ENCODE results near the gene TMEM101. TPM values are rescaled to one million over a fixed set of nuclear protein-coding genes. Genes with fewer than 3 reads are reported as not detected.

TMEM101 gene
- total and polyA plus RNA-seq, 2 of the 13 experiments (the other 11 are each of a cell fraction or from before 2014, with no cell fraction given), result 72.0 to 100 TPM

DNA sequence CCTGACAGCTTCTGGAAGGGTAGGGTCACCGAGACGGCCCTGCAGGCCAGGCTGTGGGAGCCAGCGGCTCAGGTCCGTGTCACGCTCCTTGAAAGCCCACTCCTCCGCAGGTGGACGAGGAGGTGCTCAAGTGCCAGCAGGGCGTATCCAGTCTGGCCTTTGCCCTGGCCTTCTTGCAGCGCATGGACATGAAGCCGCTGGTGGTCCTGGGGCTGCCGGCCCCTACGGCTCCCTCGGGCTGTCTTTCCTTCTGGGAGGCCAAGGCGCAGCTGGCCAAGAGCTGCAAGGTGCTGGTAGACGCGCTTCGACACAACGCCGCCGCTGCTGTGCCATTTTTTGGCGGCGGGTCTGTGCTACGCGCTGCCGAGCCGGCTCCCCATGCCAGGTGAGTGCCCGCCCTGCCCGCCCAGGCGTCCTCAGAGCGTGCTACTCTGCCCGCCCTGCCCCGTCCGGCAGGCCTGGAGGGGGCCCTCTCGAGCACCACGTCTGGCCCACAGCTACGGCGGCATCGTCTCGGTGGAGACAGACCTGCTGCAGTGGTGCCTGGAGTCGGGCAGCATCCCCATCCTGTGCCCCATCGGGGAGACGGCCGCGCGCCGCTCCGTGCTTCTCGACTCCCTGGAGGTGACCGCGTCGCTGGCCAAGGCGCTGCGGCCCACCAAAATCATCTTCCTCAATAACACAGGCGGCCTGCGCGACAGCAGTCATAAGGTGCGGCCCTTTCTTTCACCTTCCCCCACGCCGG is 9.1 kb downstream of the TMEM101 start (continued):
- no peak for TF ChIP-seq ZNF30 (CRISPR knock-in tag; IDR thresholded peaks at IDR 0.05)
- TF ChIP-seq, protein P1, sequence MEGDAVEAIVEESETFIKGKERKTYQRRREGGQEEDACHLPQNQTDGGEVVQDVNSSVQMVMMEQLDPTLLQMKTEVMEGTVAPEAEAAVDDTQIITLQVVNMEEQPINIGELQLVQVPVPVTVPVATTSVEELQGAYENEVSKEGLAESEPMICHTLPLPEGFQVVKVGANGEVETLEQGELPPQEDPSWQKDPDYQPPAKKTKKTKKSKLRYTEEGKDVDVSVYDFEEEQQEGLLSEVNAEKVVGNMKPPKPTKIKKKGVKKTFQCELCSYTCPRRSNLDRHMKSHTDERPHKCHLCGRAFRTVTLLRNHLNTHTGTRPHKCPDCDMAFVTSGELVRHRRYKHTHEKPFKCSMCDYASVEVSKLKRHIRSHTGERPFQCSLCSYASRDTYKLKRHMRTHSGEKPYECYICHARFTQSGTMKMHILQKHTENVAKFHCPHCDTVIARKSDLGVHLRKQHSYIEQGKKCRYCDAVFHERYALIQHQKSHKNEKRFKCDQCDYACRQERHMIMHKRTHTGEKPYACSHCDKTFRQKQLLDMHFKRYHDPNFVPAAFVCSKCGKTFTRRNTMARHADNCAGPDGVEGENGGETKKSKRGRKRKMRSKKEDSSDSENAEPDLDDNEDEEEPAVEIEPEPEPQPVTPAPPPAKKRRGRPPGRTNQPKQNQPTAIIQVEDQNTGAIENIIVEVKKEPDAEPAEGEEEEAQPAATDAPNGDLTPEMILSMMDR (CRISPR knock-in tag; IDR thresholded peaks at IDR 0.05), result peak; percentile 34
- TF ChIP-seq, protein P2, sequence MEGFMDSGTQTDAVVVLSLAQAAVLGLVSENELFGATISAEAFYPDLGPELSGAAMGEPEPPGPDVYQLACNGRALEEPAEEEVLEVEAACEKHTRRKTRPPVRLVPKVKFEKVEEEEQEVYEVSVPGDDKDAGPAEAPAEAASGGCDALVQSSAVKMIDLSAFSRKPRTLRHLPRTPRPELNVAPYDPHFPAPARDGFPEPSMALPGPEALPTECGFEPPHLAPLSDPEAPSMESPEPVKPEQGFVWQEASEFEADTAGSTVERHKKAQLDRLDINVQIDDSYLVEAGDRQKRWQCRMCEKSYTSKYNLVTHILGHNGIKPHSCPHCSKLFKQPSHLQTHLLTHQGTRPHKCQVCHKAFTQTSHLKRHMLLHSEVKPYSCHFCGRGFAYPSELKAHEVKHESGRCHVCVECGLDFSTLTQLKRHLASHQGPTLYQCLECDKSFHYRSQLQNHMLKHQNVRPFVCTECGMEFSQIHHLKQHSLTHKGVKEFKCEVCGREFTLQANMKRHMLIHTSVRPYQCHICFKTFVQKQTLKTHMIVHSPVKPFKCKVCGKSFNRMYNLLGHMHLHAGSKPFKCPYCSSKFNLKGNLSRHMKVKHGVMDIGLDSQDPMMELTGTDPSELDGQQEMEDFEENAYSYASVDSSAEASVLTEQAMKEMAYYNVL (CRISPR knock-in tag; IDR thresholded peaks at IDR 0.05; ENCODE audit: borderline replicate concordance), result no peak
- no peak for TF ChIP-seq PHB2 (IDR thresholded peaks at IDR 0.05; ENCODE audit: partially characterized antibody)
- no peak for TF ChIP-seq ATRX (CRISPR knock-in tag; IDR thresholded peaks at IDR 0.05; ENCODE audit: borderline replicate concordance)
- TF ChIP-seq ZC3H4 (CRISPR knock-in tag; IDR thresholded peaks at IDR 0.05; ENCODE audit: borderline replicate concordance), result no peak; the same call in 1 of the 2 replicates
- no peak for TF ChIP-seq ZNF207 (IDR thresholded peaks at IDR 0.05; ENCODE audit: borderline replicate concordance)
- TF ChIP-seq, protein P3, sequence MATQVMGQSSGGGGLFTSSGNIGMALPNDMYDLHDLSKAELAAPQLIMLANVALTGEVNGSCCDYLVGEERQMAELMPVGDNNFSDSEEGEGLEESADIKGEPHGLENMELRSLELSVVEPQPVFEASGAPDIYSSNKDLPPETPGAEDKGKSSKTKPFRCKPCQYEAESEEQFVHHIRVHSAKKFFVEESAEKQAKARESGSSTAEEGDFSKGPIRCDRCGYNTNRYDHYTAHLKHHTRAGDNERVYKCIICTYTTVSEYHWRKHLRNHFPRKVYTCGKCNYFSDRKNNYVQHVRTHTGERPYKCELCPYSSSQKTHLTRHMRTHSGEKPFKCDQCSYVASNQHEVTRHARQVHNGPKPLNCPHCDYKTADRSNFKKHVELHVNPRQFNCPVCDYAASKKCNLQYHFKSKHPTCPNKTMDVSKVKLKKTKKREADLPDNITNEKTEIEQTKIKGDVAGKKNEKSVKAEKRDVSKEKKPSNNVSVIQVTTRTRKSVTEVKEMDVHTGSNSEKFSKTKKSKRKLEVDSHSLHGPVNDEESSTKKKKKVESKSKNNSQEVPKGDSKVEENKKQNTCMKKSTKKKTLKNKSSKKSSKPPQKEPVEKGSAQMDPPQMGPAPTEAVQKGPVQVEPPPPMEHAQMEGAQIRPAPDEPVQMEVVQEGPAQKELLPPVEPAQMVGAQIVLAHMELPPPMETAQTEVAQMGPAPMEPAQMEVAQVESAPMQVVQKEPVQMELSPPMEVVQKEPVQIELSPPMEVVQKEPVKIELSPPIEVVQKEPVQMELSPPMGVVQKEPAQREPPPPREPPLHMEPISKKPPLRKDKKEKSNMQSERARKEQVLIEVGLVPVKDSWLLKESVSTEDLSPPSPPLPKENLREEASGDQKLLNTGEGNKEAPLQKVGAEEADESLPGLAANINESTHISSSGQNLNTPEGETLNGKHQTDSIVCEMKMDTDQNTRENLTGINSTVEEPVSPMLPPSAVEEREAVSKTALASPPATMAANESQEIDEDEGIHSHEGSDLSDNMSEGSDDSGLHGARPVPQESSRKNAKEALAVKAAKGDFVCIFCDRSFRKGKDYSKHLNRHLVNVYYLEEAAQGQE (IDR thresholded peaks at IDR 0.05; ENCODE audit: borderline replicate concordance in 1 of 2, low read depth in 1 of 2, low read length in 2 of 2), result no peak
- no peak; the same call in 1 of the 2 replicates for TF ChIP-seq HOXA5 (CRISPR knock-in tag; IDR thresholded peaks at IDR 0.05)
- TF ChIP-seq HNRNPL (IDR thresholded peaks at IDR 0.05; ENCODE audit: low read depth, low read length), result no peak; the same call in 1 of the 2 replicates
- TF ChIP-seq, protein P4, sequence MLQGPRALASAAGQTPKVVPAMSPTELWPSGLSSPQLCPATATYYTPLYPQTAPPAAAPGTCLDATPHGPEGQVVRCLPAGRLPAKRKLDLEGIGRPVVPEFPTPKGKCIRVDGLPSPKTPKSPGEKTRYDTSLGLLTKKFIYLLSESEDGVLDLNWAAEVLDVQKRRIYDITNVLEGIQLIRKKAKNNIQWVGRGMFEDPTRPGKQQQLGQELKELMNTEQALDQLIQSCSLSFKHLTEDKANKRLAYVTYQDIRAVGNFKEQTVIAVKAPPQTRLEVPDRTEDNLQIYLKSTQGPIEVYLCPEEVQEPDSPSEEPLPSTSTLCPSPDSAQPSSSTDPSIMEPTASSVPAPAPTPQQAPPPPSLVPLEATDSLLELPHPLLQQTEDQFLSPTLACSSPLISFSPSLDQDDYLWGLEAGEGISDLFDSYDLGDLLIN (CRISPR knock-in tag; IDR thresholded peaks at IDR 0.05; ENCODE audit: borderline replicate concordance), result no peak
- no peak for TF ChIP-seq PTBP1 (IDR thresholded peaks at IDR 0.05; ENCODE audit: low read depth, low read length, poor library complexity, severe bottlenecking)
- no peak for TF ChIP-seq ZNF468 (CRISPR knock-in tag; IDR thresholded peaks at IDR 0.05)

All from HepG2 (cell line).